Stimulated activated CD4-positive, alpha-beta T cell treated with anti-CD3 and anti-CD28 coated beads, Interleukin-4, amount 100 ng/mL, for 48 hours (primary cell): Measurements from ENCODE around the gene DGKH.
A peak's percentile ranks its signal among the peaks of the same experiment; 100 is the strongest.

Experiments
- DNase-seq, 2 donors: peaks; one replicate each; pipeline ENCODE4 v3.0.0-alpha.2; 2020; ENCODE audit warnings: low read depth in 2 of 2

The DGKH gene

GRCh38 chr13:42275506-42275905 is 227.1 kb downstream of the DGKH start:
- no peak for DNase-seq

- DNase-seq = no peak
Observed at GRCh38 chr13:42276683-42277082, 228.2 kb downstream of the DGKH start.

GRCh38 chr13:42277618-42278276 is 229.3 kb downstream of the DGKH start:
- DNase-seq = no peak

GRCh38 chr13:42279080-42279479 is 230.6 kb downstream of the DGKH start:
- DNase-seq = peak in 1 of 2 donors; percentile 18

- DNase-seq = no peak
Observed at GRCh38 chr13:42279986-42280385, 231.5 kb downstream of the DGKH start.

- DNase-seq = no peak
Observed at GRCh38 chr13:42280537-42280936, 232.1 kb downstream of the DGKH start.

- DNase-seq = no peak
Observed at GRCh38 chr13:42283574-42283973, 235.1 kb downstream of the DGKH start.

- no peak for DNase-seq
Observed at GRCh38 chr13:42284068-42284467, 235.6 kb downstream of the DGKH start.
